Endothelial cell of umbilical vein (primary cell): ENCODE results near the gene DNMT3B. TPM values are rescaled to one million over a fixed set of nuclear protein-coding genes. Genes with fewer than 3 reads are reported as not detected.

Experiments
- BruUV-seq: library from RNA; stranded (reverse); fragments of 400-500 nt; replicated peaks from 2 replicates; lab custom pipeline; 2021; lab: Mats Ljungman, UMichigan
- CTCF ChIA-PET: fragments of 300-600, 350-600 bp; sonication (Branson Sonifier 250); formaldehyde crosslinking; loops from one replicate; lab custom pipeline; 2021; ENCODE audit warnings: antibody characterized with exemption, inconsistent platforms; lab: Charles Lee
- POLR2A ChIA-PET: fragments of 300-600, 350-600 bp; sonication (Branson Sonifier 250); formaldehyde crosslinking; loops from one replicate; lab custom pipeline; 2021; ENCODE audit warnings: antibody characterized with exemption, inconsistent platforms; lab: Charles Lee
- DNase-seq: peaks from one replicate; pipeline ENCODE4 v3.0.0-alpha.2; 2011; ENCODE audit warnings: low read depth, low spot score
- FAIRE-seq: peaks from 2 replicates; lab custom pipeline; 2011; peaks lifted over from hg19 to GRCh38; lab: Jason Lieb, UNC
- H2AFZ ChIP-seq: 2 replicates; pipeline ENCODE4 v1.6.0; 2012; ENCODE audit warnings: low read depth, low read length, control low read depth, inconsistent platforms
- H3K27ac ChIP-seq: 2 replicates; pipeline ENCODE4 v1.5.1; 2011; ENCODE audit warnings: low read depth, mild to moderate bottlenecking, control low read depth, low read length, moderate library complexity; ENCODE audit not compliant: insufficient read depth
- H3K27me3 ChIP-seq, 2 experiments: 2 replicates each; pipeline versions ENCODE4 v1.6.0 to v1.6.1; 2011; ENCODE audit warnings: low read length in 2 of 2, mixed read lengths in 1 of 2; ENCODE audit not compliant: control insufficient read depth in 2 of 2, insufficient read depth in 2 of 2
- H3K36me3 ChIP-seq, 2 experiments: 2 replicates in 1 of 2; 3 replicates in 1 of 2; pipeline ENCODE4 v1.5.1; 2011; ENCODE audit warnings: low read length in 2 of 2, mild to moderate bottlenecking in 1 of 2, moderate library complexity in 1 of 2; ENCODE audit not compliant: control insufficient read depth in 2 of 2, insufficient read depth in 2 of 2; ENCODE audit errors: extremely low read depth in 1 of 2
- H3K4me1 ChIP-seq: 3 replicates; pipeline ENCODE4 v1.5.1; 2011; ENCODE audit warnings: mild to moderate bottlenecking, low read length; ENCODE audit not compliant: control insufficient read depth, insufficient read depth; ENCODE audit errors: extremely low read depth
- H3K4me2 ChIP-seq: 2 replicates; pipeline ENCODE4 v1.6.1; 2011; ENCODE audit warnings: low read length, control low read depth, mixed read lengths; ENCODE audit not compliant: insufficient read depth
- H3K4me3 ChIP-seq, 3 experiments: fragments of 200-600 bp in 1 of 3; sonication (generic), shearing (Covaris generic) in 1 of 3; replicated peaks in 1 of 3; 2 replicates each; pipeline ENCODE4 v1.5.1; 2011 to 2016; ENCODE audit warnings: control low read depth in 3 of 3, low read length in 3 of 3, mild to moderate bottlenecking in 2 of 3, inconsistent platforms in 1 of 3, low read depth in 1 of 3, moderate library complexity in 1 of 3; ENCODE audit not compliant: insufficient read depth in 1 of 3
- H3K79me2 ChIP-seq: 2 replicates; pipeline ENCODE4 v1.6.0; 2012; ENCODE audit warnings: low read length, inconsistent platforms; ENCODE audit not compliant: control insufficient read depth, insufficient read depth
- H3K9ac ChIP-seq: replicated peaks from 2 replicates; pipeline ENCODE3; 2011; ENCODE audit warnings: low read length, control low read depth; ENCODE audit not compliant: insufficient read depth; ENCODE audit errors: extremely low read depth
- H3K9me1 ChIP-seq: replicated peaks from 3 replicates; pipeline ENCODE4 v1.6.0; 2011; ENCODE audit warnings: mild to moderate bottlenecking, low read length; ENCODE audit not compliant: control insufficient read depth, insufficient read depth; ENCODE audit errors: extremely low read depth
- H3K9me3 ChIP-seq: replicated peaks from 2 replicates; pipeline ENCODE4 v1.5.1; 2012; ENCODE audit warnings: low read length, inconsistent platforms; ENCODE audit not compliant: control insufficient read depth, insufficient read depth
- H4K20me1 ChIP-seq: replicated peaks from 2 replicates; pipeline ENCODE3; 2011; ENCODE audit warnings: mild to moderate bottlenecking, low read length; ENCODE audit not compliant: control insufficient read depth, insufficient read depth; ENCODE audit errors: extremely low read depth
- EZH2 ChIP-seq: IDR thresholded peaks from 2 replicates; pipeline ENCODE4 v1.6.1; 2012; ENCODE audit warnings: borderline replicate concordance, low read depth, mild to moderate bottlenecking, moderate library complexity, low read length, inconsistent platforms; ENCODE audit not compliant: severe bottlenecking
- FOS ChIP-seq: IDR thresholded peaks from 2 replicates; pipeline ENCODE4 v1.6.1; 2011; ENCODE audit warnings: mild to moderate bottlenecking, low read length, moderate library complexity, borderline replicate concordance; ENCODE audit not compliant: insufficient read depth
- GATA2 ChIP-seq: IDR thresholded peaks from 2 replicates; pipeline ENCODE4 v1.7.0; 2011; ENCODE audit warnings: low read depth, mild to moderate bottlenecking, moderate library complexity, mixed read lengths, low read length; ENCODE audit not compliant: insufficient read length, insufficient read depth
- JUN ChIP-seq: IDR thresholded peaks from 2 replicates; pipeline ENCODE4 v1.6.1; 2011; ENCODE audit warnings: borderline replicate concordance, low read depth; ENCODE audit not compliant: insufficient read length, insufficient read depth
- MYC ChIP-seq: IDR thresholded peaks from one replicate; pipeline ENCODE4 v1.6.1; 2011; ENCODE audit warnings: mild to moderate bottlenecking, low read depth, low read length
- POLR2A ChIP-seq: IDR thresholded peaks from 2 replicates; pipeline ENCODE4 v1.6.1; 2012; ENCODE audit warnings: low read depth, mild to moderate bottlenecking, control low read depth, low read length
- POLR2AphosphoS5 ChIP-seq: IDR thresholded peaks from 2 replicates; pipeline ENCODE4 v1.6.1; 2012; ENCODE audit warnings: low read depth, mild to moderate bottlenecking, control low read depth, low read length, moderate library complexity; ENCODE audit not compliant: insufficient read depth
- dilution Hi-C: fragments of 300-500 bp; cut with MboI; formaldehyde crosslinking; loops from one replicate; pipeline ENCODE4 v1.15.0; 2019; ENCODE audit warnings: low sequenced_read_pairs; ENCODE audit not compliant: extremely low pct_ligation_motif_present
- intact Hi-C: fragments of 100-400 bp; cut with micrococcal nuclease; formaldehyde crosslinking; loops from one replicate; pipeline ENCODE4 v1.10.0; 2022
- polyA plus RNA-seq, 4 experiments: library from polyadenylated mRNA; depleted of rRNA in 3 of 4; stranded (reverse) in 3 of 4; unstranded in 1 of 4; fragments of >200 nt; gene quantifications; 2 replicates each; pipeline versions ENCODE4 v1.2.1 to v1.2.3, GENCODE V29; 2011 to 2012; ENCODE audit warnings: missing spikeins in 1 of 4
- total RNA-seq: library from RNA; stranded (reverse); gene quantifications from 2 replicates; pipeline ENCODE4 v1.2.3, GENCODE V29; 2021
- TF ChIP-seq, protein P1 (sequence below), 2 donors: IDR thresholded peaks; 1 replicate in 1 of 2; 2 replicates in 1 of 2; pipeline ENCODE4 v1.5.1; 2011; ENCODE audit warnings: low read length in 2 of 2, mild to moderate bottlenecking in 2 of 2, moderate library complexity in 2 of 2, control low read depth in 1 of 2, inconsistent platforms in 1 of 2, low read depth in 1 of 2; ENCODE audit not compliant: insufficient read depth in 1 of 2; ENCODE audit errors: extremely low read depth in 1 of 2
- TF ChIP-seq, protein P2 (sequence below): IDR thresholded peaks from 2 replicates; pipeline ENCODE4 v1.6.1; 2011; ENCODE audit not compliant: insufficient read depth, insufficient read length

Gene DNMT3B
- total and polyA plus RNA-seq, 2 donors (not counting 3 experiments of a cell fraction or from before 2014, with no cell fraction given) = 3.6 to 6.8 TPM

DNA sequence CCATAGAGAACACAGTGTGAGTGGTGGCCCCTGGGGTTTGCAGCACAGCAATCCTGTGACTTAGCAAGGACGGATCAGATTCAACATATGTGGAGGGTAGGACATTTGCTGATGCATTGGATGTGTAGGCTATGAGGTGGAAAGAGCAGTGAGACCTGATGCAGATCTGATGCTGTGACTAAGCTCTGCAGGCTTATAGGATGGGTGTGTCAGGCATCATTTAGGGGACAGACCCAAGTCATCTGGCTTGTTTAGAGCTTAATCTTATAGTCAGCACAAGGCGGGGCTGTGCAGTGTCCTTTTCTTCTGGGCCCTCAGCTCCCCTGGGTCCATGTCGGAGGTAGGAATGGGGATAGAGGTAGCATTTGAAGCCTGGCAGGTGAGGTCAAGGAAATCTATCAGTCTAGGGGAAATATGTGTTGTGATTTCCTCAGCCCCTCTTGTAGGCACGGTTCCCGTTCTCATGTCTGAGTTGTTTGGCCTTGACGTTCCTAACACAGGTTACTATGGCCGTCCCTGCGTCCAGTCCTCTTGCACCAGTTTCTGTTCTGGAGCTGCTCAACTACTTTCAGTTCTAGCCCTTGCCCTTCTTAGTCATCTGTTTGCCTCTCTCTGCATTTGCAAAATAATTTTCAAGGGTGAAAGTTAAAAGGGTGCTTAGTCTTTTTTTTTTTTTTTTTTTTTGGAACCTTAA lies 42.0 kb downstream of the DNMT3B start:
- H3K27ac ChIP-seq = no peak overlapping the region
- no peaks in the 10 kb centered on the region for H3K27me3 ChIP-seq
- intact Hi-C loops (no loop called here), dilution Hi-C loops (no loop called here)
- no peaks in the 10 kb centered on the region for H4K20me1 ChIP-seq
- H2AFZ ChIP-seq = no peak overlapping the region
- no peak for DNase-seq
- no peak overlapping the region for H3K4me2 ChIP-seq
- ChIA-PET POLR2A (interaction anchor here (1.0 kb wide), 1 partner anchor 15 kb away, joined by 5 read pairs; the partner anchor contains the start of gene MAPRE1), CTCF (interaction anchor here (0.5 to 1.9 kb wide), 4 partner anchors 14 to 158 kb away, joined by 3 to 8 read pairs (median 4); partner anchors contain the start of gene MAPRE1)
- no peaks in the 10 kb centered on the region for H3K9me3 ChIP-seq
- TF ChIP-seq POLR2AphosphoS5 (no peak), GATA2 (no peak), MYC (no peak), EZH2 (no peak), FOS (no peak), JUN (no peak), POLR2A (no peak)
- TF ChIP-seq, protein P1, sequence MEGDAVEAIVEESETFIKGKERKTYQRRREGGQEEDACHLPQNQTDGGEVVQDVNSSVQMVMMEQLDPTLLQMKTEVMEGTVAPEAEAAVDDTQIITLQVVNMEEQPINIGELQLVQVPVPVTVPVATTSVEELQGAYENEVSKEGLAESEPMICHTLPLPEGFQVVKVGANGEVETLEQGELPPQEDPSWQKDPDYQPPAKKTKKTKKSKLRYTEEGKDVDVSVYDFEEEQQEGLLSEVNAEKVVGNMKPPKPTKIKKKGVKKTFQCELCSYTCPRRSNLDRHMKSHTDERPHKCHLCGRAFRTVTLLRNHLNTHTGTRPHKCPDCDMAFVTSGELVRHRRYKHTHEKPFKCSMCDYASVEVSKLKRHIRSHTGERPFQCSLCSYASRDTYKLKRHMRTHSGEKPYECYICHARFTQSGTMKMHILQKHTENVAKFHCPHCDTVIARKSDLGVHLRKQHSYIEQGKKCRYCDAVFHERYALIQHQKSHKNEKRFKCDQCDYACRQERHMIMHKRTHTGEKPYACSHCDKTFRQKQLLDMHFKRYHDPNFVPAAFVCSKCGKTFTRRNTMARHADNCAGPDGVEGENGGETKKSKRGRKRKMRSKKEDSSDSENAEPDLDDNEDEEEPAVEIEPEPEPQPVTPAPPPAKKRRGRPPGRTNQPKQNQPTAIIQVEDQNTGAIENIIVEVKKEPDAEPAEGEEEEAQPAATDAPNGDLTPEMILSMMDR (IDR thresholded peaks at IDR 0.05; ENCODE audit: extremely low read depth in 1 of 2, insufficient read depth in 1 of 2, low read depth in 1 of 2, low read length in 2 of 2) = no peak
- TF ChIP-seq, protein P2, sequence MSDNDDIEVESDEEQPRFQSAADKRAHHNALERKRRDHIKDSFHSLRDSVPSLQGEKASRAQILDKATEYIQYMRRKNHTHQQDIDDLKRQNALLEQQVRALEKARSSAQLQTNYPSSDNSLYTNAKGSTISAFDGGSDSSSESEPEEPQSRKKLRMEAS = no peak
- no peak for FAIRE-seq
- H3K79me2 ChIP-seq = no peaks in the 10 kb centered on the region
- H3K4me1 ChIP-seq = no peaks in the 10 kb centered on the region
- no peak overlapping the region for H3K9ac ChIP-seq
- no peaks in the 10 kb centered on the region for H3K9me1 ChIP-seq
- no TSS peak for BruUV-seq
- H3K36me3 ChIP-seq = peaks cover 0 to 6% of the 10 kb centered on the region in 2 experiments
- H3K4me3 ChIP-seq = no peak overlapping the region
